Superior temporal gyrus (tissue), 1 donor: ENCODE results near the gene UBALD1.

Experiments used
- DNase-seq: peaks from one replicate; pipeline ENCODE4 v3.0.0-alpha.2; 2016; ENCODE audit errors: extremely low spot score

The UBALD1 gene

DNA sequence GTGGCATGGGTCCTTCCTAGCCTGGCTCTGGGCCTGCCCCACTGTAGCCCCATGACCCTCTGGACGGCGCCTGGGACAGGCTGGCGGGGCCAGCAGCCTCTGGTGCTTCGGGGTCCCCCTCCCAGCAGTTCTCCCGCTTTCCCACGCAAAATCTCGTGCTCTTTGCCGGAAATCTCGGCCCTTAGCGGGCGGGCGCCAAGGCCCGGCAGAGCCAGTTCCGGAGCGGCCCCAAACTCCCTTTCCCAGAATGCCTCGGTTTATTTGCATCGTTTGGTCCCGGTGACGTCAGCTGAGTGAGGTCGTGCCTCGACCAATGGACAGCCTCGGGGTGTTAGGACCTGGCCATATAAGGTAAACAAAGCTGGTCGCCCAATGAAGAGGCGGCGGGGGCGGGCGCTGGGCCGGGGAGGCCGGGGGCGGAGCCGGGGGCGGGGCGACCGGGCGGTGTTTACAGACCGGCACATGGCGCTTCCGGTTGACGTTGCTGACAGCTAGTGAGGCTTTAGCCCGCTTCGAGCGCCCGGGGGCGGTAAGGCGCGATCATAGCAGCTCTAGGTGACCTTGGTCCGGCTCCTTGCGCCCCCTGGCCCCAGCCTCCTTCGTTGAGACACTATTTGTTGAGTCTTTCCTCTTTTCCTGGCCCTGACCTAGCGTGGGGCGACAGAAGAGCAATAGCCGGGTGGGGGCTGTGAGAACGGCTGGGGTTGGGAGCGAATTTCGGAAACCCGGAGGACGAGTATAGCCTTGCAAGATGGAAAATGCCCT lies 1.5 kb upstream of the UBALD1 start:
- DNase-seq: peak; percentile 100

DNA sequence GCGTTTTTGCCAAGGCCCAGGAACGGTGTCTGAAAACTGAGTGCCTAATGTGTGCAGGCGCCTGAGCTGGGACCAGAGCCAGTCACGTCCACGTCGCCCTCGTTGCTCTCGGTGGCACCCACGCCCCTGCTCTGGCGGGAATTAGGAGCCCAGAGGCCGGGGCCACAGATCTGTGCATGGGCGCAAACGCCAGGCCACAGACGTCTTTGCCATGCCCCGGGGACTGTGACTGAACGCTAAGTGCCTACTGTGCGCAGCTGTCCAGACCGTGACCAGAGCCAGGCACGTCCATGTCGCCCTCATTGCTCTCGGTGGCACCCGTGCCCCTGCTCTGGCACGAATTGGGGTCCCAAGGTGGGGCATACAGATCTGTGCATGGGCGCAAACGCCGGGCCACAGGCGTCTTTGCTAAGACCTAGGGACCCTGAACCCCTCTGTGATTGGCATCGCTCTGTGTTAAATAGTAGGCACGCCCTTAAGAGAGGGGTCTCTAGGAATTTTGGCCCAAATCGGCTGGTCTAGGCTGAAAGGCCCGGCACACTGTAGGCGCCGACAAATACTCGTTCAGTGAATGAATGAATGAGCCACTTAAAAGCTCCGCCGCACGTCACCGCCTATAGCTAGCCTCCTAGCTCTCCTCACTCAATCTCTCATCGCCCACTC lies 827 bp upstream of the UBALD1 start:
- peak; percentile 27 for DNase-seq

DNA sequence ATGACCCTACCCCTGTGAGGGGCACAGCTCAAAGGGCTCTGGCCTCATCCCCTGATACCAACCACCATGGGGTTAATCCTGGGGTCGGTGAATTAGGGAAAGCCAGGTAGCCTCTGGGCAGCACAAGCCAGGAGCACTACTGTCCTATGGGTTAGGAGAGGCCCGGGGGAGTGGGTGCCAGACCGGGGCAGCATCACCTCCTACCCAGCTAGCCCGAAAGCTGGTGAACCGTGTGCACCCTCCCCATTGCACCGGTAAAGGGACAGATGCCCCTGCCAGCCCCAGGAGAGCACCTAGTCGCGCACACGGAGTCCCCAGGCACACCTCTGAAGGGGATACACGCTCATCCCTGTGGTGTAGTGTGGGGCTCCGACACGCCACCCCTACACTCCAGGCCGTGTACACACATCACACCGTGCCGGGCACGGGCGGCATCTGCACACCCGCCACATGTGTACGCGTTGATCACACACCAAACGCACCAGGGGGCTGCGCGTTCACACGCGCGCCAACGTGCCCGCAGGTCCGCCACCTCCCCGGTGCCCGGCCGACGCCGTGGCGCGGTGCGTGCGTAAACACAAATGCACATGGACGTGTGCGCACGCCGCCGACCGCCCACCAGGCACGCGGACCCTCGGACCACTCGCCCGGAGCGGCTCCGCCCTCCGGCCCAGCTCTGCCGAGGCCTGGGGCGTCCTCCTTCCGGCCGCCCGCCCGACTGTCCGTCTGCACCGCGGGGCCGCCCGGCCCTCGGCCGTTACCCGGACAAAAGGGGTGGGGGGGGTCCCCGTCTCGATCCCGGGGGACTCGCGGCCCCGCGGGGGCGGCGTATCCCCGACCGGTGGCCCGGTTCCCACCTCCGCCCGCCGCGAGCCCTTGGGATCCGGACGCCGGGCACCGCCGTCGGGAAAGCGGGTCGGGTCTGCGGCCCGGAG lies 785 bp downstream of the UBALD1 start:
- DNase-seq: no peak

DNA sequence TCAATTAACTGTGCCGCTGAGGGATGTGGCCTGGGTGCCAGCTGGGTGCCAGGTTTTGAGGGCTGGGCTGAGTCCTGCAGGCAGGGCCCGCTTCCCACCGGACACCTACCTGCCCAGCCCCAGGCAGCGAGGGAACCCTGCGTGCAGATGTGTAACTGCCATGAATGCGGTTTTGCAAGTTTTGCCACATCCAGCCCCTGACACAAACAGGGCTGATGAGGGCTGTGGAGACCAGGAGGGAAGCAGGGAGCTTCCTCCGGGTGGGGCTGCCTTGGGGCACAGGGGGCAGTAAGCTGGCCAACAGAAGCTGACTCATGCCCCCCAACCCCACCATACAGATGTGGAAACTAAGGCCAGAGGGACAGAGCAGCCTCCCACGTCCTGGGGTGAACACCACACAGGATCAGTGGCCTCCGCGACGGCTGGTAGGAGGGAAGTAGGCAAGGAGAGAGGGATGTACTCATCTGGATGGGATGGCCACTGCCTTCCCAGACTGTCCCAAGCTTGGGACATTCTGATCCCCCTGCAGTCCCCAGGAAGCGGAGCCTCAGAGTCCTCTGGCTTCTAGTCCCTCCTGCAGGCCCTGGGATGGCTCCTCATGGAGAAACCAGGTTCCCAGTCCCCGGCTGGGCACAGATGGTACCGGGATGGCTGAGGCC lies 1.6 kb downstream of the UBALD1 start:
- DNase-seq: no peak

DNA sequence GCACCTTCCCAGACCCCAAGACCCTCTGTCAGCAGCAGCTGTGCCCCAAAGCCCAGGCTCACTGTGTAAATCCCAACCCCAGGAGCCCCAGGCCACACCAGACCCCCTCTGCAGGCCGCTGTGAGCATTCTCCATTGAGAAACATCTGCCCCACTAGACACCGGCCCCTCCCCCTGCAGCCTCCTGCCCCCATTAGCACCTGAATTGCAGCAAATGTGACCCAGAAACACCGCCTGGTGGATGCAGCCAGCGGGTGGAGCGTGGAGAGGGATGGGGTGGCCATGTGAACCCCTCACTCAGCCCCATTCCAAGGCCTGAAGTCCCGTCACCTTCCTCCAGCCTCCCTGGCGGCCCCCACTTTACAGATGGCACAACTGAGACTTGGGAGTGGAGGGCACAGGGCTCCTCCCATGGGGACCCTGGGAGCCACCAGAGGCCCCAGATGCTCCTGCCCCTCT lies 2.2 kb downstream of the UBALD1 start:
- no peak for DNase-seq

DNA sequence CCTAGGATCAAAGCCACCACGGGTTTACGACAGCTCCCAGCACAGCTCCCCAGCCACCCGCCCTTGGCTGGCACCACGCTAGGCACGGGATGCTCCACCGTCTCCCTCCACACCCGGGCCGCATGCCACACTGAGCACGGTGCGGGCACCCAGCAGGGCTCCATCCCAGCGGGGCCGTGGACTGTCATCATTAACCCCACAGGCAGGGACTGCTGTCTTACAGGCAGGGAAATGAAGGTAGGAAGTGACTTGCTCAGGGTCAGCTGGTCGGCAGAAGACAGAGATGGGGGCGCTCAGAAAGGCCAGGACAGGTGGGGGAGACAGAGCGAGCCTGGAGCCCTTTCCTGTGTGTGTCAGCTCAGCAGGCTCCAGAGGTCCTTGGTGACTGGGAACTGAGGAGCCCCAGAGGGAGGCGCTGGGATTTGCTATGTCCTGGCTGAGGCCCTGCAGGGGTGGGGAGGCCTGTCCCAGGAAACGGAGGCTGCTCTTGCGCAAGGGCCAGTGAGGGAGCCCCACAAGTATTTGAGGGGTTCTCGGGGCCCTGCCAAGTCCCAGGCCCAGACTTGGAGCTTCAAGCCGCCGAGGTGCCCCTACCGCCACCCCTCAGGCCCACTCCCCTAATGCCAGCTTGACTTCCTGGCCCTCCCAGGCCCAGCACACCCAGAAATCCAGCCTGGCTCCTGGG lies 3.2 kb downstream of the UBALD1 start:
- no peak for DNase-seq

DNA sequence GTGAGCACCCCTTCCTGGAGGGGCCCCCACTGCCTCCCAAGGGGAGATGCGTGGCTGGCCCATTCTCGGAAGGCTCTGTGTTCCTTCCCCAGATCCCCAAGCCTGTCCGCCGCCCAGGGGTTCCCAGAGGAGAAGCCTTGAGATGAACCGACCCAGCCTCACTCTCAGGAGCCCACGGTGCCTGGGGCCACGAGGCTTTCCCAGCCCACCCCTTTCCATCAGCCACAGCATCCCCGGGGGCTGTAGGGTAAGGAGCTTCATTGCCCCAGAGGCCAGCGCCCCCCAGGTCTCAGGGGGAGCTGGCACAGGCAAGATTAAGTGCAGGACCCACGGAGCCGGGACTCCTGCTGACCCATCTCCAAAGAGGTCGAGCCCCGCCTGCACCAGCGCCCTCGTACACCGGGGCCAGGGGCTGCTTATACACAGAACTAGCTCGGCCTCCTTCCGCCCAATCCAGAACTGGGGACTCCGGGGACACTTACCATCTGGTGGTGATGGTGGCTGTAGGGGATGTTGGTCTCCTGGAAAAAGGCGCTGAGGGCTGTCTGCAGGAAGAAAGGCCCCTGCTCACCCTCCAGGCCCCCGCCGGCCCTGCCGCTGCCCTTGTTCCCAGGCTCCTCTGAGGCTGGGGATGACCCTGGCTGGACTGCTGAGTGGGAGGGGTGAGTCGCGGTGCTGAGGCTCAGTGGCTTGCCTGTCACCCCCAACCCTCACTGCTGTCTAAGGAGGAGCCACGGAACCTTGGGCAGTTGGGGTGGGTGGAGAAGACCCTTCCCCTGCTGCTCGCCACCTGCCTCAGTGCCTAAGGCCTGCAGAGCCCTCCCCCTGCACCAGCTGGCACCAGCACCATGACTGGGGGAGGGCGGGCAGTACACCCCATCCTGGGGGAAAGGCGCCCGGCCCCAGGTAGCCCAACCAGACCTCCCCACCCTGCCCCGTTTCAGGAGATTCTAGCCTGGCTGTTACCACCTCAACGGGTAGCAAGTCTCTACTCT lies 4.4 kb downstream of the UBALD1 start:
- DNase-seq: no peak

DNA sequence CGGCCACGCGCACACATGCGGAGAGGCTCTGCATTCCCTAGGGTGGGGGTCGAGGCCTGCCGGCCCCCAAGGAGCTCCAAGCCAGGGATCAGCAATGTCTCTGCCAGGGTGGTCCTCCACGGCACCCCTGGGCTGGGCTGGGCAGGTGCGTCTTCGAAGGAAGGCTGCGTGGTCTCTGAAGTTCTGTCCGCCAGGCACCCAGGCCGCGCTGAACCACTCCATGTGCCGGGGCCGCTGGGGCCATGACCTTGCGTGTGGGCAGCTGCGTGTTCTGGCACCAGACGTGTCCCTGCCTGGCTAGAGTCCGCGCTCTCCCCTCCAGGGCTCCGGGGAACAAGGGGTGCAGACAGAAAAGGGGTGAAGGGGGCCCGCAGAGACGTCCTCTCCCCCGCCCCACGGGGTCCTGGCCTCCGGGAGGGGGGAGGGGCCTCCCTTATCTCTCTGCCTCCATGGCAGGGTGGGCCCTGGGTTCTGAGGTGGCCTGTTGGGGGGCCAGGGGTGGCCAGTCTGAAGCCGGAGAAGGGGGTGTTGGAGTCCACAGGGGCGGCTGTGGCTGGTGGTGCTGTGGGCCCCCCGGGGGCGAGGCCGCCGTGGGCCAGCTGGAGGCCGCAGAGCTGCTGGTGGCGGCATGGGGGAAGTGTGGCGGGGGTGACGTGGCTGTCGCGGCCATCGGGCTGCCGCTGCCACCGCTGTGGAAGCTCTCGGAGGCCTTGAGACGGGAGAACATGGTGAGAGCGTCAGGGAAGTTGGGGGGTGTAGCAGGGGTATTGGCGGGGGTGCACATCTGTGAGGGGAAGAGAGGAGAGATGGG lies 5.3 kb downstream of the UBALD1 start:
- DNase-seq: no peak

DNA sequence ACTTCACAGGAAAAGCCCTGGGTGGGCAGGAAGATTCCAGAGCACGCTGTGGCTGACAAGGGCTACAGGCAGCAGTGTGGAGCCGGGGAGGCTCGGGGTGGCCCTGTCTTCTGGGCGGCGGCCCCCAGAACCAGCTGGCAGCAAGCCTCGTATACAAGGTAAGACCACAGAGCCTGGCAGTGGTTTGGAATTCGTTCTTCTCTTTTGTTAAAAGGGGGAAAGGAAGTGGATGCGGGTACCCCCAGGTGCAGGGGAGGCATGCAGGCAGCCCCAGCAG lies 6.0 kb downstream of the UBALD1 start:
- no peak for DNase-seq

DNA sequence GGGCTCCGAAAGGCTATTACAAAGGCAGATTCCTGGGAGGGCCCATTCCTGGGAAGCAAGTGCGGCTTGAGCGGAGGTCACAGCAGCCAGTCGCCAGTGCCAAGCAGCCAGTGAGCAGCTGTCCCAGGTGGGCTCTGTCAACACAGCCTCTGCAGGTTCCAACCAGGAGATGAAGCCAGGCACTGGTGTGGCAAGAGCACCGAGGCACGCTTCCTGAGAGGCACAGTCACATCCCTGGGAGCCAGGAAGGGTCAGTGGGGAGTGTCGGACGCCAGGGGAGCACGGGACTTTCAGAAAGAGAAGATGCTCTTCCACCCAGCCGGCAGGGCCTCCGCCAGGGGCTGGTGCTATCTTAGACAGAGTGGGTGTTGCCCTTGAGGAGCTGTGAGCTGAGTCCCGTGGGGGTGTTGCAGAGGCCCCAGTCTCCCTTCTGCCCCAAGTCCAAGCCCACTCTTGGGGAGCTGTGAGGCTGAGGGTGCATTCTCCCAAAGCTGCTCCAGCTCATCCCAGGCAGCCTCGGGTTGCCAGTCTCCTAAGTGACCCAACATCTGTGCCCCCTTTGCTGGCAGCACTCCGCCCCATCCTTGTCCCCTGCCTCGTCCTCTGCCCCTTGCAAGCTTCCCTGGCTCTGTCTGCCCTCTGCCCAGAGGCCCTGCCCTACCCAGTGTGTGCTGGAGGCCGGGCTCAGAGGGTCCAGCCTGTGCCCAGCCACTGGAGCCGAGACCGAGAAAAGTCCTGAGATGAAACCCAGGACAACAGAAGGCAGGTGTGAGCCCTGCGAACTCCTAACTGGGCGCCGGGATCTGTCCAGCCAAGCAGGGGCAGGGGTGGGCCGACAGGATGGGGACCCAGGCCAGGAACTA lies 6.6 kb downstream of the UBALD1 start:
- DNase-seq: no peak

DNA sequence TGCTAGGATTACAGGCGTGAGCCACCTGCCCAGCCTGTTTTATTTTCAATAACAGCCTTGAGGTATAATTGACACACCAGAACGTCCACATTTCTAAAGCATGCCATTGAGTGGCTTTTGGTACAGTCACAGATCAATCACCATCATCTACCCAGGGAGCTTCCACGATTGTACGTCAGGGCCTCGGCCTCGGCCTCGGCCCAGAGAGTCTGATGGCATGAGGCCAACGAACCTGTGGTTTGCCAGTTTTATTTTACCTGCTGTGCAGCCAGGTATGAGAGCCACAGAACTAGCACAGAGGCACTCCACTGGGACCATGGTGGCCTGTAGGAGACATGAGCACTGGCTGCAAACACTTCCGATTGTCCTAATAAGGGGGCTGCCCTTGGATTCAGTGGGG lies 8.3 kb downstream of the UBALD1 start:
- no peak for DNase-seq

DNA sequence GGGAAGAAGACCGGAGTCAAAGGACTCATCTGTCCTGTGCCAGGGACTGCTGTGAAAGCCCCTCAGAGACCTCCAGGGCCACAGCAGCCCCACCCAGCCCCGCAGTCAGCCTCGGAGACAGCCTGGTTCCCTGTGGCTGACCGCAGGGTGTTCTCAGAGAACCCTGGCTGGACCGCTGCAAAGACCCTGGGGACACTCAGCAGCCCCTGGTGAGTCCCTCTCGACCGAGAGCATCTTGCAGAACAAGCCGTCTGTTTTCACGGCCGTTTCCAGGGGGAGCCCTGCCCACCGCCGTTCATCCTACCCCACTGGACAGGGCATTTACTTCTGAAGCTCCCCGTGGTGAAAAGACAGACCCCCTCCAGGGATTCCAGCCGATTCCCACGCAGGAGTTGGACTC lies 10.3 kb downstream of the UBALD1 start:
- no peak for DNase-seq

DNA sequence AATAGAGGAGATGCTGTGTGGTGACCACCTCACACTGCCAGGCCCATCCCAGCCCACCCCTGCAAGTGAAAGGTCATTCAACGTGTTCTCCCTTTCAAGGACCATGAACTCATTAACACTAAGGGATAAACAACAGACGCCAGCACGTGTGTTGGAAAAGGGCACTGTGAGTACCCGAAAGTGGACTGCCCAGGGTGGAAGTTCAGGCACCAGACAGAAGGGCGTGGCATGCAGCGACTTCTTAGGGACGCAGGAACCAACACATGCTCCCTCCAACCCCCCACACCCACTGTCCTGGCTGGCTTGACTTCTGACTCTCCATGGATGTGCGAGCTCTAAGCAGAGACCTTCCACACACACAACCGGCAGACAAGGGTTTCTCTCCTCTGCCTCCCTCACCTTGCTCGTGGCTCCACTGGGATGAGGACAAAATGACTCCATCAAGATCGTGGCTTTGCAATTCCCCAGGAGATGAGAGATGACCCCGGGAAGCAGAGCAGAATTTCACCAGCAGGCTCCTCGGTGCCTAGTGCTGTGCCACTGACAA lies 11.0 kb downstream of the UBALD1 start:
- DNase-seq: no peak

DNA sequence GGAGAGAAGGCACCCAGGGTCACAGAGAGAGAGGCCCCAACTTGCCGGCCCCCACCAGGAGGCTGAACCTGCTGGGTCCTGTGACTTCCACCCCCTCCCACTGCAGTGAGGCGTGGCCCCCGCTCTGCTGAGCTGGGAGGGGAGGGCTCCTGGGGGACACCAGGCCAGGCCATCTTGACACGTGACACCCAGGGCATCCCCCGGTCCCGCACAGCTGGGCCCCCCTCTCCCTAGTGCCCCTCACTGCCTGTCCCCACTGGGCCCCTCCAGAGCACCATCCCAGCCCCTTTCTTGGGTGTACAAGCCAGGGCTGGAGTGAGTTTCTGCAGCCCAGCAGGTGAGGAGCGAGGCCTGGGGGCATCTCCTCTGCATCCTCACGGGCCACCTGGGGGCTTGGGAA lies 12.4 kb downstream of the UBALD1 start:
- DNase-seq: no peak

DNA sequence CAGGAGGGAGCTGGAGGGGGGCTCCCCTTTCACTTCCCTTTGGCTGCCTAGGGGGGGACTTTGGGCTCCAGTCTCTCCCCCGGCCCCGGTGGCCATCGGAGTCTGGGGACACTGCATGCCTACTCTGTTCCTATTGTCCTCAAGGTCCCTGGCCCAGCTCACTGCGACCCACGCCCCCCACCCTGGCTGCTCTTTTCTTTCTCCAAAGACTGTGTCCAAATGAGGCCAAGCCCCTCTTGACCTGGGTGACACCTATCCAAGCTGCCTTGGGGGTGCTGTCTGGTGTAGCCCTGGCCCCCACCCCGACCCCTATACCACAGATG lies 12.9 kb downstream of the UBALD1 start:
- no peak for DNase-seq

DNA sequence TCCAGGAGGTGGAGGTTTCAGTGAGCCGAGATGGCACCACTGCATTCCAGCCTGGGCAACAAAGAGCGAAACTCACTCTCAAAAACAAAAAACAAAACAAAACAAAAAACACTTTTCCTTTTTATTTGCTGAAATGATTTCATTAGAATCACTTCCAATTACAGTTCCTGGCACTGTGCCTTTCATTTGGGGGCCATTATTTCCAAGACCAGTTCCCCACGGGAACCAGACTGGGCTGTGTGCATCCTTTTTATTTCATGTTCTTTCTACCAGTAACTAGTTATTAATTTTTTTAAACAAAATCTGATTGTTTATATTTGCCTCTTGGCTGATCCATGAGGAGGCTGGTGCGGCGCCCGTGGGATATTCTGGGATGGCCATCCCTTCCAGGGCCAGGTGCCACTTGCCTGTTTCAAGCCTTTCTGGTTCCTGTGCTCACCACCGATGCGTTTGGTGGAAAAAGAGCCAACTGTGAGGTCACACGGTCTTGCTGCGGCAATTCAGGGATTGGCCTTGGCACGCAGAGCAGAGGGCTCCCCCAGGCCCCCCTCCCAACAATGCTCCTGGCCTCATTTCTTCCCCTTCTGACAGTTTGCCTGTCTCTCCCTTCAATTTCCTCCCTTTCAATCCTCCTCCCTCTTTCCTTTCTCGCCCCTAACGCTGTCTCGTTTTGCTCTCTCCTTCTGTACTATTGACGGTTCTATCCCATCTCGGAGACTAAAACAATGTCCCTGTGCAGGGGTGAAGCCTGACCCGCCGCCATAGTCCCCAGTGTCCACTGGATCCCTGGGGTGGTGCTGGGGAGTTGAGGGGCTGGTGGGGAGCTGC lies 13.4 kb downstream of the UBALD1 start:
- DNase-seq: peak; percentile 48

DNA sequence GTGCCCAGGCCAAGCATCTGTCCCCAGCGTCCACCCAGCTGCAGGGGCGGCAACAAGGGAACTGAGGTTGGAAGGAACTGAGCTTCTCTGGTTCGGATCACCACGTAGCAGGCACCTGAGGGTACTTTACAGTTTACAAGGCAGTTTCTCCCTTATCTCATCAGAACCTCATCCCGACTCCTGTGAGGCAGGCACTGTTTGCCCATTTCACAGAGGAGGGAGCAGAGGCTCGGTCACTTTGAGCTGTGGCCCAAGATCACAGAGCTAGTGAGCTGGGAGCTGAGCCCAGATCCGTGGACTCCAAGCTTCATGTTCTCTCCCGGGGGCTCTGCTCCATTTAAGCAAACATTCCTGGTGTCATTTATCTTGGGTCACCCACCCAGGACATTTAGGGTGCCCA lies 15.1 kb downstream of the UBALD1 start:
- DNase-seq: no peak
